GM03348 (cell line): ENCODE measurements around the gene MLPH.

ENCODE experiments used
- DNase-seq: peaks from one replicate; pipeline ENCODE4 v3.0.0; 2012; ENCODE audit warnings: low spot score

MLPH gene

GRCh38 chr2:237486819-237487448, at the start of gene MLPH:
TSS of gene MLPH (plus strand) at chr2:237487251. CDS start at chr2:237493427, 6,176 bp downstream.
- peak; percentile 82 for DNase-seq

- no peak for DNase-seq
Measured at GRCh38 chr2:237437566-237437965, 49.5 kb upstream of the MLPH start.

GRCh38 chr2:237438080-237438940, 48.7 kb upstream of the MLPH start:
- DNase-seq, result no peak

- no peak for DNase-seq
Measured at GRCh38 chr2:237440819-237441281, 46.2 kb upstream of the MLPH start.

GRCh38 chr2:237441605-237442274, 45.3 kb upstream of the MLPH start:
- DNase-seq, result peak; percentile 75

GRCh38 chr2:237444071-237444470, 43.0 kb upstream of the MLPH start:
- no peak for DNase-seq

- DNase-seq, result no peak
Measured at GRCh38 chr2:237445611-237446337, 41.3 kb upstream of the MLPH start.

- no peak for DNase-seq
Measured at GRCh38 chr2:237446338-237446665, 40.7 kb upstream of the MLPH start.

- DNase-seq, result no peak
Measured at GRCh38 chr2:237447496-237447895, 39.6 kb upstream of the MLPH start.

- no peak for DNase-seq
Measured at GRCh38 chr2:237448171-237448570, 38.9 kb upstream of the MLPH start.

GRCh38 chr2:237448626-237449025, 38.4 kb upstream of the MLPH start:
- no peak for DNase-seq

- peak; percentile 52 for DNase-seq
Measured at GRCh38 chr2:237449193-237449881, 37.7 kb upstream of the MLPH start.

- DNase-seq, result no peak
Measured at GRCh38 chr2:237450108-237450507, 36.9 kb upstream of the MLPH start.

GRCh38 chr2:237450583-237450982, 36.5 kb upstream of the MLPH start:
- DNase-seq, result no peak

GRCh38 chr2:237451643-237452469, 35.2 kb upstream of the MLPH start:
- no peak for DNase-seq

GRCh38 chr2:237452861-237453260, 34.2 kb upstream of the MLPH start:
- DNase-seq, result no peak

GRCh38 chr2:237453671-237454070, 33.4 kb upstream of the MLPH start:
- DNase-seq, result no peak

- DNase-seq, result no peak
Measured at GRCh38 chr2:237455764-237456163, 31.3 kb upstream of the MLPH start.

GRCh38 chr2:237456200-237456843, 30.7 kb upstream of the MLPH start:
- peak; percentile 80 for DNase-seq

- no peak for DNase-seq
Measured at GRCh38 chr2:237457388-237457941, 29.6 kb upstream of the MLPH start.
